Neutrophil (primary cell): Measurements from ENCODE around the gene MYL6.

Experiments
- H3K27ac ChIP-seq: fragments of 200-600 bp; sonication (generic); 2 replicates; pipeline ENCODE4 v1.5.1; 2016; ENCODE audit warnings: mild to moderate bottlenecking, moderate library complexity
- H3K27me3 ChIP-seq: fragments of 200-600 bp; sonication (generic); 2 replicates; pipeline ENCODE4 v1.6.0; 2016; ENCODE audit warnings: mild to moderate bottlenecking
- H3K36me3 ChIP-seq: fragments of 200-600 bp; sonication (generic); 2 replicates; pipeline ENCODE4 v1.5.1; 2017
- H3K4me1 ChIP-seq, 2 experiments: fragments of 200-600 bp in 1 of 2; sonication (generic) in 1 of 2; 1 replicate in 1 of 2; 2 replicates in 1 of 2; pipeline versions ENCODE4 v1.5.1 to v1.6.1; 2013 to 2016; ENCODE audit warnings: low read depth in 1 of 2, low read length in 1 of 2, mild to moderate bottlenecking in 1 of 2, moderate library complexity in 1 of 2; ENCODE audit not compliant: control insufficient read depth in 1 of 2, insufficient read depth in 1 of 2
- H3K4me3 ChIP-seq, 2 experiments: fragments of 200-600 bp in 1 of 2; sonication (generic) in 1 of 2; 1 replicate in 1 of 2; 2 replicates in 1 of 2; pipeline ENCODE4 v1.5.1; 2013 to 2016; ENCODE audit warnings: low read depth in 1 of 2, low read length in 1 of 2, mild to moderate bottlenecking in 1 of 2, moderate library complexity in 1 of 2
- H3K9me3 ChIP-seq: fragments of 200-600 bp; sonication (generic); 2 replicates; pipeline ENCODE4 v1.5.1; 2016
- TF ChIP-seq, protein P1 (sequence below): fragments of 200-600 bp; sonication (generic); IDR thresholded peaks from 2 replicates; pipeline ENCODE4 v1.5.1; 2016; ENCODE audit warnings: antibody characterized with exemption

MYL6 gene

DNA sequence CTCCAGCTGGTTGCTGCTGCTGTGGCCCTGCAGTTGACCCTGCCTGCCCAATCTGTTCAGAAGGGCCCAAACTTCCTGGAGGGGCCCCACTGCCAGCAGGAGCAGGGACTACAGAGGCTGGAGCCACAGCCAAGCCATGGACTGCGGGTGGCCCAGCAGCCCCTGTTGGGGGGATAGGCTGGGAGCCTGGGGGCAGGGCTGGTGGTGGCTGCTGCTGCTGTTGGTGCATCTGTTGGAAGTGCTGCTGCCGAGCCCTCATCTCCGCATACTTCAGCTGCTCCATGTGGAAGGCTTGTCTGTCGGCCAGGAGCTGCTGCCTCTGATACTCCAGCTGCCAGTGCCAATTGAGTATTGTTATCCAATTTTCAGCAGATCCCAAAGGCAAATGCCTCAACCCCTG is 7.2 kb downstream of the MYL6 start:
- Histone ChIP-seq H3K4me3 (no peak overlapping the region), H3K27me3 (no peaks in the 10 kb centered on the region), H3K9me3 (no peaks in the 10 kb centered on the region), H3K36me3 (peaks cover 98% of the 10 kb centered on the region), H3K4me1 (peaks cover 16% of the 10 kb centered on the region in 2 experiments), H3K27ac (peak overlapping the region; percentile 50)
- TF ChIP-seq, protein P1, sequence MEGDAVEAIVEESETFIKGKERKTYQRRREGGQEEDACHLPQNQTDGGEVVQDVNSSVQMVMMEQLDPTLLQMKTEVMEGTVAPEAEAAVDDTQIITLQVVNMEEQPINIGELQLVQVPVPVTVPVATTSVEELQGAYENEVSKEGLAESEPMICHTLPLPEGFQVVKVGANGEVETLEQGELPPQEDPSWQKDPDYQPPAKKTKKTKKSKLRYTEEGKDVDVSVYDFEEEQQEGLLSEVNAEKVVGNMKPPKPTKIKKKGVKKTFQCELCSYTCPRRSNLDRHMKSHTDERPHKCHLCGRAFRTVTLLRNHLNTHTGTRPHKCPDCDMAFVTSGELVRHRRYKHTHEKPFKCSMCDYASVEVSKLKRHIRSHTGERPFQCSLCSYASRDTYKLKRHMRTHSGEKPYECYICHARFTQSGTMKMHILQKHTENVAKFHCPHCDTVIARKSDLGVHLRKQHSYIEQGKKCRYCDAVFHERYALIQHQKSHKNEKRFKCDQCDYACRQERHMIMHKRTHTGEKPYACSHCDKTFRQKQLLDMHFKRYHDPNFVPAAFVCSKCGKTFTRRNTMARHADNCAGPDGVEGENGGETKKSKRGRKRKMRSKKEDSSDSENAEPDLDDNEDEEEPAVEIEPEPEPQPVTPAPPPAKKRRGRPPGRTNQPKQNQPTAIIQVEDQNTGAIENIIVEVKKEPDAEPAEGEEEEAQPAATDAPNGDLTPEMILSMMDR: no peak

DNA sequence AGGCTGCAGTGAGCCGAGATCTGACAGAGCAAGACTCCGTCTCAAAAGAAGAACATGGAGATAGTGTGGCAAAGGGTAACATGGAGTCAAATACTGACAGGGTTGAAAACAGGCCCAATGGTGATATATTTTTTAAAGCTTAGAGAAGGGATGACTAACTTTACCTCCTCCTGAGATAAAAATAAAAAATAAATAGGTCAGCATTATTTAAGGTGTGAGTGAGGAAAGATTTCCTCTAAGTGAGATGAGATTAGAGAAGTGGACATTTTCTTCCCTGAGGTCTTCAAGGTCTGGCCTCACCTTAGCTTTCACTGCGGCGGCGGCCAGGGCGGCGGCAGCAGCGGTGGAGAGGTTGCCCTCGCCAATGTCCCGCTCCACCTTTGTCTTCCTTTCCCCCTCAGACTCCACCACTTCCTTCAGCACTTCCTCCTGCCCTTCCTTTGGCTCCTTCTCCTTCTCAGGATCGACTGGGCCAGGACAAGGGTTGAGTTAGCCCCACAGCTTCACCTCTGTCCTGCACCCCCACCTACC is 11.1 kb downstream of the MYL6 start:
- Histone ChIP-seq H3K4me3 (no peak overlapping the region), H3K9me3 (no peaks in the 10 kb centered on the region), H3K36me3 (peaks cover 98% of the 10 kb centered on the region), H3K4me1 (no peaks in the 10 kb centered on the region), H3K27me3 (no peaks in the 10 kb centered on the region), H3K27ac (peak overlapping the region; percentile 27)
- TF ChIP-seq, protein P1: no peak

DNA sequence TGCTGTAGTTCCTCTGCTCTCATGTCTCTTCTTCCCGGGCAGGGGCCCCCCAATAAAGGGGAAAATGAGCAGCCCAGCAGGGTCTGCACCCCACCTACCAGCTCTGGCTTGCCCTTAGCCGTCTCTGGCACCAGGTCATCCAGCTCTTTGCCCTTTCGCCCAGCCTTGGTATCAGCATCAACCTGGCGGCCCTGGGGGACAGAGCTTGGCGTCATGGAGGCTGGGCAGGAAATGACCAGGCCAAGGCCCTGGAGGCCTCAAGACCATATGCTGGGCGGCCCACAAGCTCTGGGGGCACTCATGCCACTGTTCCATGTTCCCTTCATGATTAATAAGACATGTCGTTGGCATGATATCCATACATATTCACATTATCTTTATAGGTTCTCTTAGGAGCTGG is 14.7 kb downstream of the MYL6 start:
- H3K27ac ChIP-seq: no peak overlapping the region
- H3K4me3 ChIP-seq: no peak overlapping the region
- H3K36me3 ChIP-seq: peaks cover 99% of the 10 kb centered on the region
- H3K27me3 ChIP-seq: no peaks in the 10 kb centered on the region
- TF ChIP-seq, protein P1: no peak
- no peaks in the 10 kb centered on the region for H3K9me3 ChIP-seq
- no peaks in the 10 kb centered on the region for H3K4me1 ChIP-seq

DNA sequence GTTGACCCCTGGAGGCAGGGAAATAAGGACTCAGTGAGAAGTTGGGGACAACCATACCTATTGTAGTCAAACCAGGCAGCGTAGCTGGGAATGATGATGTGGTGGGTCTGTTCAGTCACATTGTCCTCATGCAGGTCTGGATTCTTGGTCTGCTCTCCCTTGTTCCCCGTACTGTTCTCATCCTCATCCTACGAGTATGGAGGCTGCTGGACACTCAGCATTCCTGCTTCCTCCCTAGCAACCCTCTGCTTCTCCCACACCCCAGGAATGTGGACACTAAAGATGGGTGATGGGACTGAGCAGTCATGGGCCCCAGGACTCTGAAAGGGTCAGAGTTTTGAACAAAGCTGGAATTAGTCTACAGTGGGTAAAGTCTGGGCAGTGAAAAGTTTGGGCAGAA is 20.2 kb downstream of the MYL6 start:
- Histone ChIP-seq H3K27ac (no peak overlapping the region), H3K27me3 (no peaks in the 10 kb centered on the region), H3K4me3 (no peak overlapping the region), H3K9me3 (no peaks in the 10 kb centered on the region), H3K36me3 (peaks cover 97% of the 10 kb centered on the region), H3K4me1 (no peaks in the 10 kb centered on the region)
- TF ChIP-seq, protein P1: no peak

DNA sequence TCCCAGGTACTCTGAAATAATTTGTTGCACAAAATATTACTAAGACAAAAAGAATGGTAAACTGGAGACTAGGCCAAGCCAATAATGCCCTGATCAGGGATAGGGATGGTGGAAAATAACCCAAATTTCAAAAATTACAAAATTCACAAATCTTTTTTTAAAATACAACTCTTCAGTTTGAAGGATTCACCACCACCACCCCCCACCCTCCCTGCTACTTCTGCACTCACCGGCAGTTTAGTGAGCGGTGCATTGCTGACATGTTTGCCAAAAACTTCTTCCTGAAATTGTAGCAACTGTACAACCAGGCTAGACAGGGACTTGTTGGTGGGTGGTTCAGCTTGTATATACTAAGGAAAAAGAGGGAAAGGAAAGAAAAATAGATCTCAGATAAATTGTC is 28.8 kb downstream of the MYL6 start:
- Histone ChIP-seq H3K27me3 (no peaks in the 10 kb centered on the region), H3K27ac (peak overlapping the region; percentile 76), H3K36me3 (peaks cover 45% of the 10 kb centered on the region), H3K9me3 (no peaks in the 10 kb centered on the region), H3K4me1 (peaks cover 34 to 36% of the 10 kb centered on the region in 2 experiments), H3K4me3 (no peak overlapping the region)
- TF ChIP-seq, protein P1: no peak
